HT1080 (cell line): ENCODE measurements around the gene ARMC7. TPM values are rescaled to one million over a fixed set of nuclear protein-coding genes. Genes with fewer than 3 reads are reported as not detected.
"Not testable (repeated sequence)": the region's sequence is repeated elsewhere in the genome, so short reads cannot be mapped to it uniquely, and the experiment has no call there.

Experiments used
- DNase-seq: peaks from one replicate; pipeline ENCODE4 v3.0.0-alpha.2; 2015; ENCODE audit warnings: low read depth
- small RNA-seq: library from RNA; depleted of rRNA; stranded (forward); fragments of <200 nt; gene quantifications from one replicate; pipeline ENCODE3, GENCODE V24; 2014
- total RNA-seq: library from RNA; depleted of rRNA; stranded (reverse); fragments of >200 nt; shearing (Covaris generic); gene quantifications from 2 replicates; pipeline ENCODE4 v1.2.3, GENCODE V29; 2014; rRNA removed

ARMC7 gene
- total RNA-seq, 1 experiment from 2014 or later: 8.2 TPM

GRCh38 chr17:75152523-75152921 is 42.8 kb downstream of the ARMC7 start:
- peak; percentile 26 for DNase-seq

- peak; percentile 38 for DNase-seq
These were observed 43.4 kb downstream of the ARMC7 start for GRCh38 chr17:75152922-75153779.

DNA sequence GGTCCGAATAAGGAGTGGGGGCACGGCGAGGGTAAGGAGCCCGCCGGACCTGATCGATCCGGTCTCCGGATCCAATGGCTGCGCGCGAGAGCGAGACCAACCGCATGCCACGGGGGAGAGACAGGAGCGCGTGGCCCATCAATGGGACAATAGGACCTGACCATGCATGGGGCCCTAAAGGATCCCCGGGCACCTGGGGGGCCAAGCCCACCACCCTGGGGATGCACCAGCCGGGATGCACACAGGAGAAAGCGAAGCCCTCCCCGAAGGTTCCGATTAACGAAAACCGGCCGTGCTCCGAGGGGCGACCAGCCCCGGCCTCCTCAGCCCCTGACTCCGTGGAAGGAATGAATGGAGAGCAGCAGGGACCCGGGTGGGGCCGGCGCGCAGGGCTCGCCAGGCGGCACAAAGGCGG is 44.0 kb downstream of the ARMC7 start:
- peak; percentile 27 for DNase-seq

- DNase-seq: peak; percentile 98
These were observed 44.7 kb downstream of the ARMC7 start, which contains the start of gene JPT1 for GRCh38 chr17:75154195-75155106. Gene JPT1, minus strand, starts transcription at chr17:75154512. Its CDS starts 115 bp downstream, at chr17:75154397.

DNA sequence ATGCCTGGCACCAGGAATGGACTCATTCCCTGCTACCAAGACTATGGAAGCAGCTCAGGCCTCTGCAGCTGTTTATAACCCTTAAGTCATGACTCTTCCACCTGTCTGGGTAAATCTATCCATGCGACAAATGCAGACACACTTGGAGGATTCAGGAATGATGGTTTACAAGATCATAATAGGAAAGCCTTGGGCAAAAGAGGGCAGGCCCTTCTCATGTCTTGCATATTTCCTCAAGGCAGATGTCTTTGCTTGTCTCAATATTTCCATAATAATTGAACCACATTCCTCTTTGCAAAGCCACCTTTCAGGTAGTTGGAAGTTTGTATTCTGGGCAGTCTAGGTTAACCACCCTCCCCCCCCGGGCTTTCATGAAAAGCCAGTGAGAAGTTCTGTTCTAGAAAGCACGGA is 45.4 kb downstream of the ARMC7 start:
- DNase-seq: no peak

DNA sequence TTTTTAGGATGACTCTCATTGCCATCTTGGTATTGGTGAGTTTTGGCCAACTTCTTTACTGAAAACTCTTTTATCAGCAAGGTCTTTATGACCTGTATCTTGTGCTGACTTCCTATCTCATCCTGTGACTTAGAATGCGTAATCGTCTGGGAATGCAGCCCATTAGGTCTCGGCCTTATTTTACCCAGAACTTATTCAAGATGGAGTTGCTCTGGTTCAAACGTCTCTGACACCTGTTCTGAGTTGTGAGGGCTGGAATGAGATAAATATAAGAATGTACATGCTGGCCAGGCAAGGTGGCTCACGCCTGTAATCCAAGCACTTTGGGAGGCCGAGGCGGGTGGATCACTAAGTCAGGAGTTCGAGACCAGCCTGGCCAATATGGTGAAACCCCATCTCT is 48.7 kb downstream of the ARMC7 start:
- not testable (repeated sequence) for DNase-seq

DNA sequence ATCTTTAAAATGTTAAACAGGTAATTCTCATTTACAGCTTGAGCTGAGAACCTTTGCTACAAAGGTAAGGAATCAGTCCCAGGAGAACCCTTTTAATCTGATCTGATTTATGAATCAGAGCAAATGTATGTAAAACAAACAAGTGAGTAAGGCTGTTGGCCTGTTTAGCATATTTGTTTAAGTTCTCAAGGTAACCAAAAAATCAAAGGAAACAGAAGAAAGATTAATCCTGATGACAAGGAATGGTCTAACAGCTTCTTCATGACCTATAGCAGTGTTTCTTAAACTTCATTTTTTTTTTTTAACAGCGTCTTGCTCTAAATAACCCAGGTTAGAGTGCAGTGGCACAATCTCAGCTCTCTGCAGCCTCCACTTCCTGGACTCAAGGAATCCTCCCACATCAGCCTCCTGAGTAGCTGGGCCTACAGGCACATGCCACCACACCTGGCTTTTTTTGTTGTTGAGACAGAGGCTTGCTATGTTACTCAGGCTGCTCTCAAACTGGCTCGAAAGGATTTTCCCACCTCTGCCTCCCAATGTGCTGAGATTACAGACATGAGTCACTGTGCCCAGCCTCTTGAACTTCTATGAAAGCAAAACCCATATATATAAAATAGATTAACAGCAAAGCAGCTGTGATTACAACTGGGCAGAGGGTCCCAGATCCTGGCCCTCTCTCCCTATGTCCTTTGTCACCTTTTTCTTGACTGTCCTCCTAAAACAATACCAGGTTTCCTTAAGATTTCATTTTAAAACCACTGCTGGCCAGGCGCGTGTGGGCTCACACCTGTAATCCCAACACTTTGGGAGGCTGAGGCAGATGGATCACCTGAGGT is 49.6 kb downstream of the ARMC7 start:
- peak; percentile 76 for DNase-seq

DNA sequence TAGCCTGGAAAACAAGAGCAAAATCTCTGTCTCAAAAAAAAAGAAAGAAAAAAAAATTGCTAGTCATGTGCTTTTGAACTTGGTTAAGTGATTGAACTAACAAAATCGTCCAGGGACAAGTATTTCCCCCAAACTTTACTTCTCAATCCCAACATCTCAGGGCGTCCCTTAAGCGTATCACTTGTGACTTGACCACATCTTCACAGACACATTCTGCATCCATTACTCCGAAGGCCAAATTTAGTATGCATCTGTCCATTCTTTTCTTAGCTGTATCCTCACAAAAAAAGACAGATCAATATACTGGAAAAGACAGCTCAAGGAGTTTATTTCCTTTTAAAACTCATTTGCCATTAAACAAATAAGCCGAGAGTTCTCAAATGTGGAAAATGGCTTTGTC is 50.4 kb downstream of the ARMC7 start:
- DNase-seq: no peak

GRCh38 chr17:75163074-75163473 is 53.3 kb downstream of the ARMC7 start:
- DNase-seq: no peak

DNA sequence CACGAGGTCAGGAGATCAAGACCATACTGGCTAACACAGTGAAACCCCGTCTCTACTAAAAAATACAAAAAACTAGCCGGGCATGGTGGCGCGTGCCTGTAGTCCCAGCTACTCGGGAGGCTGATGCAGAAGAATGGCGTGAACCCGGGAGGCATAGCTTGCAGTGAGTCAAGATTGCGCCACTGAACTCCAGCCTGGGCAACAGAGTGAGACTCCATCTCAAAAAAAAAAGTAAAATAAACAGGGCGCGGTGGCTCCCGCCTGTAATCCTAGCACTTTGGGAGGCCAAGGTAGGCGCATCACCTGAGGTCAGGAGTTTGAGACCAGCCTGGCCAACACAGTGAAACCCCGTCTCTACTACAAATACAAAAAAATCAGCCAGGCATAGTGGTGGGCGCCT is 54.8 kb downstream of the ARMC7 start:
- DNase-seq: not testable (repeated sequence)

DNA sequence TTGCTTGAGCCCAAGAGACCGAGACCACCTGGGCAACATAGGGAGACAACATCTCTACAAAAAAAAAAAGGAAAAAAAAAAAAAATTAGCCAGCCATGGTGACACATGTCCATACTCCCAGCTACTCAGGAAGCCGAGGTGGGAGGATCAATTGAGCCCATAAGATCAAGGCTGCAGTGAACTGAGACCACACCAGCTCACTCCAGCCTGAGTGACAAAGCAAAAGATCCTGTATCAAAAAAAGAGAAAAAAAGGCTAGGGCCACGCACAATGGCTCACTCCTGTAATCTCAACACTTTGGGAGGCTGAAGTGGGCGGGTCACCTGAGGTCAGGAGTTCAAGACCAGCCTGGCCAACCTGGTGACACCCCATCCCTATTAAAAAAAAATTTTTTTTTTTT is 59.2 kb downstream of the ARMC7 start:
- no peak for DNase-seq

GRCh38 chr17:75173526-75173925 is 63.8 kb downstream of the ARMC7 start:
- no peak for DNase-seq

DNA sequence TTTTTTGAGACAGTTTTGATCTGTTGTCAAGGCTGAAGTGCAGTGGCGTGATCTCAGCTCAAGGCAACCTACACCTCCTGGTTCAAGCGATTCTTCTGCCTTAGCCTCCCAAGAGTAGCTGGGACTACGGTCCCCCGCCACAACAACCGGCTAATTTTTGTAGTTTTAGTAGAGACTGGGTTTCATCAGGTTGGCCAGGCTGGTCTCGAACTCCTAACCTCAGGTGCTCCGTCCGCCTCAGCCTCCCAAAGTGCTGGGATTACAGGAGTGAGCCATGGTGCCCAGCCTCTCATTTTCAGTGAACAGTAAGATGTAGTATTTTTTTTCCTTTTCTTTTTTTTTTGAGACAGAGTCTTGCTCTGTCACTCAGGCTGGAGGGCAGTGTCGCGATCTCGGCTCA is 65.2 kb downstream of the ARMC7 start:
- DNase-seq: no peak

GRCh38 chr17:75176625-75177024 is 66.9 kb downstream of the ARMC7 start:
- DNase-seq: no peak

DNA sequence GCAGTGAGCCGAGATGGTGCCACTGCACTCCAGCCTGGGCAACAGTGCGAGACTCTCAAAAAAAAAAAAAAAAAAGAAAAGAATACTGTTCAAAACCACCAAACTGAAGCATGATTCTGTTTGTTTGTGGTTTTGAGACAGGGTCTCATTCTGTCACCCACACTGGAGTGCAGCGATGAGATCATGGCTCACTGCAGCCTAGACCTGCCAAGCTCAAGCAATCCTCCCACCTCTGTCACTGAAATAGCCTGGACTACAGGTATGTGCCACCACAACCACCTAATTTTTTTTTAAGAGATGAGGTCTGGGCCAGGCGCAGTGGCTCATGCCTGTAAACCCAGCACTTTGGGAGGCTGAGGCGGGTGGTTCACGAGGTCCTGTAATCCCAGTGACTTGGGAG is 68.7 kb downstream of the ARMC7 start:
- no peak for DNase-seq

Small RNA genes lying within 50 kb of the gene (small RNA-seq; reads per million reads assigned to genes)
- gene AC111186.1: not detected
- not detected for gene RF00019

Other genes with a start within 250 kb of the ARMC7 start
- gene FDXR, start 237.0 kb upstream of the ARMC7 start, total RNA-seq: 46.9 and 48.7 TPM in 2 replicates
- not detected in 2 replicates for gene FADS6, start 216.3 kb upstream of the ARMC7 start, total RNA-seq
- not detected in 2 replicates for gene USH1G, start 186.7 kb upstream of the ARMC7 start, total RNA-seq
- not detected in 2 replicates for gene OTOP2, start 185.7 kb upstream of the ARMC7 start, total RNA-seq
- not detected in 2 replicates for gene OTOP3, start 174.1 kb upstream of the ARMC7 start, total RNA-seq
- gene HID1, start 137.2 kb upstream of the ARMC7 start, total RNA-seq: 0.13 and 1.8 TPM in 2 replicates
- gene CDR2L, start 122.3 kb upstream of the ARMC7 start, total RNA-seq: 3.6 and 3.8 TPM in 2 replicates
- gene MRPL58, start 97.3 kb upstream of the ARMC7 start, total RNA-seq: 110 and 114 TPM in 2 replicates
- gene ATP5PD, start 63.0 kb upstream of the ARMC7 start, total RNA-seq: 259 and 270 TPM in 2 replicates
- gene KCTD2, start 62.7 kb upstream of the ARMC7 start, total RNA-seq: 17.2 and 18.6 TPM in 2 replicates
- not detected in 2 replicates for gene SLC16A5, start 22.0 kb upstream of the ARMC7 start, total RNA-seq
- gene NT5C, start 21.8 kb downstream of the ARMC7 start, total RNA-seq: 150 and 161 TPM in 2 replicates
- 260 and 308 TPM in 2 replicates for gene JPT1, start 44.5 kb downstream of the ARMC7 start, total RNA-seq
- gene SUMO2, start 73.0 kb downstream of the ARMC7 start, total RNA-seq: 314 and 319 TPM in 2 replicates
- gene NUP85, start 95.7 kb downstream of the ARMC7 start, total RNA-seq: 45.1 and 45.6 TPM in 2 replicates
- gene GGA3, start 151.6 kb downstream of the ARMC7 start, total RNA-seq: 14.9 and 15.4 TPM in 2 replicates
- 123 and 139 TPM in 2 replicates for gene MRPS7, start 151.9 kb downstream of the ARMC7 start, total RNA-seq
- gene MIF4GD, start 161.3 kb downstream of the ARMC7 start, total RNA-seq: 13.1 and 20.7 TPM in 2 replicates
- gene SLC25A19, start 179.5 kb downstream of the ARMC7 start, total RNA-seq: 31.1 and 32.0 TPM in 2 replicates